Measurements from ENCODE around the gene NR3C1. TPM values are rescaled to one million over a fixed set of nuclear protein-coding genes. Genes with fewer than 3 reads are reported as not detected.

NR3C1 gene
- polyA plus RNA-seq, 1 donor (not counting 4 experiments of a cell fraction or from before 2014, with no cell fraction given) = 30.7 TPM

- peaks cover 21% of the 10 kb centered on the region for H3K4me1 ChIP-seq (ENCODE audit: control insufficient read depth, extremely low read depth, insufficient read depth, low read length)
- dilution Hi-C loops (cut with MboI; ENCODE audit: extremely low pct_ligation_motif_present, low sequenced_read_pairs) = no loop called here
- H3K9me3 ChIP-seq (ENCODE audit: control insufficient read depth, low read depth, low read length) = no peaks in the 10 kb centered on the region
- no peaks in the 10 kb centered on the region for H4K20me1 ChIP-seq (ENCODE audit: control insufficient read depth, extremely low read depth, insufficient read depth, low read length)
- H3K79me2 ChIP-seq (ENCODE audit: control insufficient read depth, insufficient read depth, low read length) = peaks cover 86% of the 10 kb centered on the region
- H3K27me3 ChIP-seq (ENCODE audit: control insufficient read depth, extremely low read depth, insufficient read depth, low read length) = no peaks in the 10 kb centered on the region
- H3K4me2 ChIP-seq (ENCODE audit: control insufficient read depth, extremely low read depth, insufficient read depth, low read depth, low read length) = peak overlapping the region; percentile 81
- TF ChIP-seq CTCF (optimal IDR thresholded peaks at IDR 0.05 in 1 of 3, IDR thresholded peaks at IDR 0.05 in 1 of 3, conservative IDR thresholded peaks at IDR 0.05 in 1 of 3; ENCODE audit: extremely low read depth in 1 of 3, insufficient read depth in 2 of 3, low read length in 3 of 3) (no peak), EZH2 (IDR thresholded peaks at IDR 0.05; ENCODE audit: low read length) (no peak)
- DNase-seq (ENCODE audit: low read depth, low spot score) = no peak
- H3K9me1 ChIP-seq (ENCODE audit: control insufficient read depth, extremely low read depth, insufficient read depth, low read length) = no peaks in the 10 kb centered on the region
- H3K9ac ChIP-seq (ENCODE audit: control insufficient read depth, extremely low read depth, insufficient read depth, low read length) = peak overlapping the region; percentile 93
- peak overlapping the region; percentile 84 for H3K27ac ChIP-seq (ENCODE audit: control insufficient read depth, insufficient read depth, low read length)
- FAIRE-seq = no peak
- H3K4me3 ChIP-seq (ENCODE audit: control insufficient read depth in 2 of 3, extremely low read depth in 1 of 3, insufficient read depth in 2 of 3, low read depth in 1 of 3, low read length in 3 of 3) = peak overlapping the region; percentile 64 to 94 (median 86)
- no peak overlapping the region for H2AFZ ChIP-seq (ENCODE audit: control insufficient read depth, low read length)
- H3K36me3 ChIP-seq (ENCODE audit: control insufficient read depth in 2 of 2, extremely low read depth in 1 of 2, insufficient read depth in 2 of 2, low read length in 2 of 2) = peaks cover 0 to 2% of the 10 kb centered on the region in 2 experiments
Observed at GRCh38 chr5:143399616-143400540, 3.6 kb downstream of the NR3C1 start.

GRCh38 chr5:143398451-143399237 is 4.8 kb downstream of the NR3C1 start:
- Histone ChIP-seq H2AFZ (ENCODE audit: control insufficient read depth, low read length) (no peak overlapping the region), H3K27ac (ENCODE audit: control insufficient read depth, insufficient read depth, low read length) (peak overlapping the region; percentile 84), H3K36me3 (ENCODE audit: control insufficient read depth in 2 of 2, extremely low read depth in 1 of 2, insufficient read depth in 2 of 2, low read length in 2 of 2) (peaks cover 0 to 2% of the 10 kb centered on the region in 2 experiments), H3K79me2 (ENCODE audit: control insufficient read depth, insufficient read depth, low read length) (peaks cover 98% of the 10 kb centered on the region), H3K4me2 (ENCODE audit: control insufficient read depth, extremely low read depth, insufficient read depth, low read depth, low read length) (peak overlapping the region; percentile 81), H3K4me3 (ENCODE audit: control insufficient read depth in 2 of 3, extremely low read depth in 1 of 3, insufficient read depth in 2 of 3, low read depth in 1 of 3, low read length in 3 of 3) (peak overlapping the region; percentile 64 to 94 (median 86)), H3K4me1 (ENCODE audit: control insufficient read depth, extremely low read depth, insufficient read depth, low read length) (peaks cover 28% of the 10 kb centered on the region), H3K27me3 (ENCODE audit: control insufficient read depth, extremely low read depth, insufficient read depth, low read length) (no peaks in the 10 kb centered on the region), H3K9ac (ENCODE audit: control insufficient read depth, extremely low read depth, insufficient read depth, low read length) (peak overlapping the region; percentile 93), H3K9me1 (ENCODE audit: control insufficient read depth, extremely low read depth, insufficient read depth, low read length) (no peaks in the 10 kb centered on the region), H4K20me1 (ENCODE audit: control insufficient read depth, extremely low read depth, insufficient read depth, low read length) (no peaks in the 10 kb centered on the region), H3K9me3 (ENCODE audit: control insufficient read depth, low read depth, low read length) (no peaks in the 10 kb centered on the region)
- DNase-seq (ENCODE audit: low read depth, low spot score) (no peak), FAIRE-seq (no peak)
- dilution Hi-C loops (cut with MboI; ENCODE audit: extremely low pct_ligation_motif_present, low sequenced_read_pairs) = no loop called here
- TF ChIP-seq CTCF (optimal IDR thresholded peaks at IDR 0.05 in 1 of 3, IDR thresholded peaks at IDR 0.05 in 1 of 3, conservative IDR thresholded peaks at IDR 0.05 in 1 of 3; ENCODE audit: extremely low read depth in 1 of 3, insufficient read depth in 2 of 3, low read length in 3 of 3) = no peak
- TF ChIP-seq EZH2 (IDR thresholded peaks at IDR 0.05; ENCODE audit: low read length) = no peak

Measured in keratinocyte (primary cell).